HEK293 (cell line): ENCODE data around the gene FAAP100.

Source experiments
- CTCF ChIA-PET: fragments of 350-600 bp; formaldehyde crosslinking; extraction: SDS; loops from one replicate; lab custom pipeline; 2021; ENCODE audit warnings: antibody characterized with exemption; lab: Yijun Ruan, JAX
- POLR2A ChIA-PET: fragments of 300-600 bp; formaldehyde crosslinking; extraction: SDS; loops from one replicate; lab custom pipeline; 2020; ENCODE audit warnings: antibody characterized with exemption, inconsistent platforms; lab: Yijun Ruan, JAX
- H3K27ac ChIP-seq: fragments of 200-500 bp; sonication (Bioruptor generic); 2 replicates; pipeline ENCODE4 v1.5.1; 2014; ENCODE audit warnings: low read depth, low read length, control low read depth, inconsistent platforms; ENCODE audit errors: extremely low read depth
- H3K36me3 ChIP-seq, 2 experiments: fragments of 200-500 bp in 1 of 2; sonication (Bioruptor generic) in 1 of 2; 1 replicate in 1 of 2; 2 replicates in 1 of 2; pipeline ENCODE4 v1.5.1; 2014 to 2017; ENCODE audit warnings: inconsistent platforms in 2 of 2, low read length in 2 of 2; ENCODE audit not compliant: control insufficient read depth in 2 of 2, insufficient read depth in 1 of 2
- H3K4me1 ChIP-seq: fragments of 200-500 bp; sonication (Bioruptor generic); 2 replicates; pipeline ENCODE4 v1.5.1; 2014; ENCODE audit warnings: mild to moderate bottlenecking, low read length, inconsistent platforms; ENCODE audit not compliant: control insufficient read depth, insufficient read depth
- H3K4me3 ChIP-seq: 2 replicates; pipeline ENCODE4 v1.5.1; 2011; ENCODE audit warnings: low read depth, mild to moderate bottlenecking, control low read depth, low read length, moderate library complexity
- H3K9me3 ChIP-seq: fragments of 200-500 bp; sonication (Bioruptor generic); 2 replicates; pipeline ENCODE4 v1.5.1; 2014; ENCODE audit warnings: low read depth, low read length, inconsistent platforms; ENCODE audit not compliant: control insufficient read depth, insufficient read depth
- KLF7 ChIP-seq: fragments of 450-650 bp; formaldehyde crosslinking; IDR thresholded peaks from 2 replicates; pipeline ENCODE4 v1.5.1; 2016; ENCODE audit warnings: missing biosample characterization, missing genetic modification characterization, borderline replicate concordance
- TCF7L2 ChIP-seq: IDR thresholded peaks from 2 replicates; pipeline ENCODE4 v1.6.1; 2011; ENCODE audit warnings: low read depth, mild to moderate bottlenecking, inconsistent platforms, low read length, moderate library complexity, borderline replicate concordance
- ZBTB1 ChIP-seq: fragments of 450-650 bp; formaldehyde crosslinking; IDR thresholded peaks from 2 replicates; pipeline ENCODE4 v1.5.1; 2016; ENCODE audit warnings: missing biosample characterization, missing genetic modification characterization
- ZBTB17 ChIP-seq: fragments of 450-650 bp; formaldehyde crosslinking; IDR thresholded peaks from 2 replicates; pipeline ENCODE4 v1.5.1; 2016; ENCODE audit warnings: missing biosample characterization, missing genetic modification characterization
- ZBTB48 ChIP-seq: fragments of 450-650 bp; formaldehyde crosslinking; IDR thresholded peaks from 2 replicates; pipeline ENCODE4 v1.5.1; 2016; ENCODE audit warnings: missing biosample characterization, missing genetic modification characterization
- ZNF202 ChIP-seq: fragments of 450-650 bp; formaldehyde crosslinking; IDR thresholded peaks from 2 replicates; pipeline ENCODE4 v1.5.1; 2016; ENCODE audit warnings: missing biosample characterization, missing genetic modification characterization, borderline replicate concordance
- ZNF23 ChIP-seq: fragments of 450-650 bp; formaldehyde crosslinking; IDR thresholded peaks from 2 replicates; pipeline ENCODE4 v1.5.1; 2016; ENCODE audit warnings: missing biosample characterization, missing genetic modification characterization, borderline replicate concordance
- ZNF302 ChIP-seq: fragments of 450-650 bp; formaldehyde crosslinking; IDR thresholded peaks from 2 replicates; pipeline ENCODE4 v1.5.1; 2016; ENCODE audit warnings: missing biosample characterization, missing genetic modification characterization, low read depth
- ZNF354C ChIP-seq: fragments of 450-650 bp; formaldehyde crosslinking; IDR thresholded peaks from 2 replicates; pipeline ENCODE4 v1.5.1; 2016; ENCODE audit warnings: missing biosample characterization, missing genetic modification characterization, low read depth, borderline replicate concordance
- ZNF391 ChIP-seq: fragments of 450-650 bp; formaldehyde crosslinking; IDR thresholded peaks from 2 replicates; pipeline ENCODE4 v1.5.1; 2016; ENCODE audit warnings: low read depth, missing biosample characterization, missing genetic modification characterization, borderline replicate concordance
- ZNF394 ChIP-seq: fragments of 450-650 bp; formaldehyde crosslinking; IDR thresholded peaks from 2 replicates; pipeline ENCODE4 v1.5.1; 2016; ENCODE audit warnings: missing biosample characterization, missing genetic modification characterization, mild to moderate bottlenecking, moderate library complexity, borderline replicate concordance
- ZNF510 ChIP-seq: fragments of 450-650 bp; formaldehyde crosslinking; IDR thresholded peaks from 2 replicates; pipeline ENCODE4 v1.5.1; 2018; ENCODE audit warnings: mild to moderate bottlenecking, missing genetic modification characterization, missing biosample characterization; ENCODE audit not compliant: insufficient replicate concordance
- ZNF585B ChIP-seq: fragments of 450-650 bp; formaldehyde crosslinking; IDR thresholded peaks from 2 replicates; pipeline ENCODE4 v1.5.1; 2016; ENCODE audit warnings: missing biosample characterization, missing genetic modification characterization
- ZNF629 ChIP-seq: fragments of 450-650 bp; formaldehyde crosslinking; IDR thresholded peaks from 2 replicates; pipeline ENCODE4 v1.5.1; 2017; ENCODE audit warnings: missing biosample characterization, missing genetic modification characterization
- ZNF670 ChIP-seq: fragments of 450-650 bp; formaldehyde crosslinking; IDR thresholded peaks from 2 replicates; pipeline ENCODE4 v1.5.1; 2016; ENCODE audit warnings: missing biosample characterization, missing genetic modification characterization, low read depth
- TF ChIP-seq, protein P1 (sequence below): fragments of 450-650 bp; formaldehyde crosslinking; IDR thresholded peaks from 2 replicates; pipeline ENCODE4 v1.5.1; 2016; ENCODE audit warnings: missing biosample characterization, missing genetic modification characterization, borderline replicate concordance
- TF ChIP-seq, protein P2 (sequence below): fragments of 450-650 bp; formaldehyde crosslinking; IDR thresholded peaks from 2 replicates; pipeline ENCODE4 v1.5.1; 2017; ENCODE audit warnings: missing biosample characterization, missing genetic modification characterization
- TF ChIP-seq, protein P3 (sequence below): fragments of 450-650 bp; formaldehyde crosslinking; IDR thresholded peaks from 2 replicates; pipeline ENCODE4 v1.5.1; 2017; ENCODE audit warnings: missing biosample characterization, missing genetic modification characterization
- TF ChIP-seq, protein P4 (sequence below): fragments of 450-650 bp; formaldehyde crosslinking; conservative IDR thresholded peaks from 2 replicates; pipeline ENCODE4 v1.5.1; 2016; ENCODE audit warnings: low read depth, missing biosample characterization, missing genetic modification characterization
- TF ChIP-seq, protein P5 (sequence below): fragments of 450-650 bp; formaldehyde crosslinking; optimal IDR thresholded peaks from 2 replicates; pipeline ENCODE3; 2016; ENCODE audit warnings: missing biosample characterization, mild to moderate bottlenecking, missing genetic modification characterization

The FAAP100 gene

DNA sequence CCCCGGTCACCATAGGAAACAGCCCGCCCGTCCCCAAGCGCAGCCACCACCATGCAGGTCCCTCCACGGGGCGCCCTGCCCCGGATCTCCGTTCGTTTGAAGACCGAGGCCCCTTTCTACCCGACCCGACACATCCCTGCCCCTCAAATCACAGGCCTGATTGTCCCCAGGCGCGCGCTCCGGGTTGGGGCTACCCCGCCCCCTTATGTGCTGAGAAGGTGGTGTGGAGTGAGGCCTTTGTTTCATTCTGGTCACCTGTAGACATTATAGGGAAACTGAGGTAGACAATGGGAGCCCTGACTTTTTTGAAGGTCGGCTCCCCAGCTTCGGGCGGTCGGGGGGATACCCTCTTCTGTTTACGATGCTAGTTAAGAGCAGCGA is 38.8 kb downstream of the FAAP100 start (continued):
- no peak for TF ChIP-seq ZBTB1 (tag by site-specific recombination)
- TF ChIP-seq ZBTB17 (tag by site-specific recombination) = no peak
- TF ChIP-seq ZNF394 = no peak
- no peak for TF ChIP-seq TCF7L2
- 0 out of 2 replicates have a peak, but pooled peaks have one; percentile 95 for TF ChIP-seq ZBTB48 (tag by site-specific recombination)
- TF ChIP-seq ZNF302 = no peak
- TF ChIP-seq, protein P1, sequence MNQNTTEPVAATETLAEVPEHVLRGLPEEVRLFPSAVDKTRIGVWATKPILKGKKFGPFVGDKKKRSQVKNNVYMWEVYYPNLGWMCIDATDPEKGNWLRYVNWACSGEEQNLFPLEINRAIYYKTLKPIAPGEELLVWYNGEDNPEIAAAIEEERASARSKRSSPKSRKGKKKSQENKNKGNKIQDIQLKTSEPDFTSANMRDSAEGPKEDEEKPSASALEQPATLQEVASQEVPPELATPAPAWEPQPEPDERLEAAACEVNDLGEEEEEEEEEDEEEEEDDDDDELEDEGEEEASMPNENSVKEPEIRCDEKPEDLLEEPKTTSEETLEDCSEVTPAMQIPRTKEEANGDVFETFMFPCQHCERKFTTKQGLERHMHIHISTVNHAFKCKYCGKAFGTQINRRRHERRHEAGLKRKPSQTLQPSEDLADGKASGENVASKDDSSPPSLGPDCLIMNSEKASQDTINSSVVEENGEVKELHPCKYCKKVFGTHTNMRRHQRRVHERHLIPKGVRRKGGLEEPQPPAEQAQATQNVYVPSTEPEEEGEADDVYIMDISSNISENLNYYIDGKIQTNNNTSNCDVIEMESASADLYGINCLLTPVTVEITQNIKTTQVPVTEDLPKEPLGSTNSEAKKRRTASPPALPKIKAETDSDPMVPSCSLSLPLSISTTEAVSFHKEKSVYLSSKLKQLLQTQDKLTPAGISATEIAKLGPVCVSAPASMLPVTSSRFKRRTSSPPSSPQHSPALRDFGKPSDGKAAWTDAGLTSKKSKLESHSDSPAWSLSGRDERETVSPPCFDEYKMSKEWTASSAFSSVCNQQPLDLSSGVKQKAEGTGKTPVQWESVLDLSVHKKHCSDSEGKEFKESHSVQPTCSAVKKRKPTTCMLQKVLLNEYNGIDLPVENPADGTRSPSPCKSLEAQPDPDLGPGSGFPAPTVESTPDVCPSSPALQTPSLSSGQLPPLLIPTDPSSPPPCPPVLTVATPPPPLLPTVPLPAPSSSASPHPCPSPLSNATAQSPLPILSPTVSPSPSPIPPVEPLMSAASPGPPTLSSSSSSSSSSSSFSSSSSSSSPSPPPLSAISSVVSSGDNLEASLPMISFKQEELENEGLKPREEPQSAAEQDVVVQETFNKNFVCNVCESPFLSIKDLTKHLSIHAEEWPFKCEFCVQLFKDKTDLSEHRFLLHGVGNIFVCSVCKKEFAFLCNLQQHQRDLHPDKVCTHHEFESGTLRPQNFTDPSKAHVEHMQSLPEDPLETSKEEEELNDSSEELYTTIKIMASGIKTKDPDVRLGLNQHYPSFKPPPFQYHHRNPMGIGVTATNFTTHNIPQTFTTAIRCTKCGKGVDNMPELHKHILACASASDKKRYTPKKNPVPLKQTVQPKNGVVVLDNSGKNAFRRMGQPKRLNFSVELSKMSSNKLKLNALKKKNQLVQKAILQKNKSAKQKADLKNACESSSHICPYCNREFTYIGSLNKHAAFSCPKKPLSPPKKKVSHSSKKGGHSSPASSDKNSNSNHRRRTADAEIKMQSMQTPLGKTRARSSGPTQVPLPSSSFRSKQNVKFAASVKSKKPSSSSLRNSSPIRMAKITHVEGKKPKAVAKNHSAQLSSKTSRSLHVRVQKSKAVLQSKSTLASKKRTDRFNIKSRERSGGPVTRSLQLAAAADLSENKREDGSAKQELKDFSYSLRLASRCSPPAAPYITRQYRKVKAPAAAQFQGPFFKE (tag by site-specific recombination) = no peak
- no peak for TF ChIP-seq ZNF585B (tag by site-specific recombination)
- TF ChIP-seq ZNF202 = no peak
- TF ChIP-seq, protein P2, sequence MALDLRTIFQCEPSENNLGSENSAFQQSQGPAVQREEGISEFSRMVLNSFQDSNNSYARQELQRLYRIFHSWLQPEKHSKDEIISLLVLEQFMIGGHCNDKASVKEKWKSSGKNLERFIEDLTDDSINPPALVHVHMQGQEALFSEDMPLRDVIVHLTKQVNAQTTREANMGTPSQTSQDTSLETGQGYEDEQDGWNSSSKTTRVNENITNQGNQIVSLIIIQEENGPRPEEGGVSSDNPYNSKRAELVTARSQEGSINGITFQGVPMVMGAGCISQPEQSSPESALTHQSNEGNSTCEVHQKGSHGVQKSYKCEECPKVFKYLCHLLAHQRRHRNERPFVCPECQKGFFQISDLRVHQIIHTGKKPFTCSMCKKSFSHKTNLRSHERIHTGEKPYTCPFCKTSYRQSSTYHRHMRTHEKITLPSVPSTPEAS (tag by site-specific recombination) = no peak
- no peak for TF ChIP-seq ZNF354C (tag by site-specific recombination)
- TF ChIP-seq ZNF391 (tag by site-specific recombination) = no peak

DNA sequence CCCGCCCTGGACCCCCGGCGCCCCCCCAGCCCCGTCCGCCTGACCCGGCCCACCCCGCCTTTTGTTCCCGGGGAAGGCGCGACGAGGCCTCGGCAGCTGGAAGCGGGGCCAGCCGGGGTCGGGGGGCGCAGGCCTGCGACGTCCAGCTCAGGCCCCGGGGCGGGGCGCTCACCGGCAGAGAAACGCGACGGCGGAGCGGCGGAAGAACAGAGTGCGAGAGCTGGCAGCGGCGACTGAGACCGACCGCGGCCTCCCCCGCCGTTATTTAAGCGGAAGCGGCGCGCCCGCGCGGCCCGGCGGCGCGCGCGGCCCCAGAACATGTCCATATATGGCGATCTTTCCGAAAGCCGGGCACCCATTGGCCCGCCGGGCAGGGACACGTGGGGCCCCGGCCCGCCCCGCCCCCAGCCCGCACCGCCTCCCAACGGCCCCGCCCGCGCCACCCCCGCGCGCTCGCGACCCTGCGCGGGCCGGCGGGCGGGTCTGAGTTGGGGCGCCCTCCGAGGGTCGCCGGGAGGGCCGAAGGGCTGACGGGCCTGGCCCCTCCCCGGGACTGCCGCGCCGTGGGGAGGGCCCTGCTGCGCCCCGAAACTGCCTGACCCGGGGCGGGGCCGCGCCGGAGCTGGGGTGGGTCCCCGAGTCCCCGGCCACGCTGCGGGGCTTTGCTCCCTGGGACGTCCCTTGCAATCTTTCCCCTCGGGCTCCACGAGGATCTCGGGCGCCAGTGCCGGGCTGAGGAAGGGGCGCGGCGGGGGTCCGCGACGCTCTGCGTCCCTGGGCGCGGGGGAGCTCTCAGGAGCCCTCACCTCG is 39.4 kb downstream of the FAAP100 start, which contains the start of gene ACTG1:
Gene ACTG1, minus strand, starts transcription at position 238 of the 810 bp plus-strand sequence. CDS start 445 bp downstream, outside the sequence.
- H3K27ac ChIP-seq = peak within 1 kb of the TSS; percentile 100
- H3K9me3 ChIP-seq = no peaks in the 10 kb centered on the region
- peak within 1 kb of the TSS; percentile 92 for H3K4me3 ChIP-seq
- POLR2A ChIA-PET = interaction anchor here (0.6 to 9.9 kb wide), 29 partner anchors 9 to 355 kb away, joined by 3 to 85 read pairs (median 4); partner anchors contain the start of genes ARL16, BAHCC1, CCDC137 and CEP131
- CTCF ChIA-PET = interaction anchor here (1.1 kb wide), 1 partner anchor 89 kb away, joined by 4 read pairs; no protein-coding TSS in a partner anchor
- H3K4me1 ChIP-seq = peaks cover 17% of the 10 kb centered on the region
- peaks cover 18 to 40% of the 10 kb centered on the region in 2 experiments for H3K36me3 ChIP-seq
- TF ChIP-seq ZNF670 (no peak), ZNF23 (no peak), KLF7 (0 out of 2 replicates have a peak, but pooled peaks have one; percentile 12), ZNF510 (tag by site-specific recombination) (no peak), ZNF629 (tag by site-specific recombination) (no peak)
- TF ChIP-seq, protein P3, sequence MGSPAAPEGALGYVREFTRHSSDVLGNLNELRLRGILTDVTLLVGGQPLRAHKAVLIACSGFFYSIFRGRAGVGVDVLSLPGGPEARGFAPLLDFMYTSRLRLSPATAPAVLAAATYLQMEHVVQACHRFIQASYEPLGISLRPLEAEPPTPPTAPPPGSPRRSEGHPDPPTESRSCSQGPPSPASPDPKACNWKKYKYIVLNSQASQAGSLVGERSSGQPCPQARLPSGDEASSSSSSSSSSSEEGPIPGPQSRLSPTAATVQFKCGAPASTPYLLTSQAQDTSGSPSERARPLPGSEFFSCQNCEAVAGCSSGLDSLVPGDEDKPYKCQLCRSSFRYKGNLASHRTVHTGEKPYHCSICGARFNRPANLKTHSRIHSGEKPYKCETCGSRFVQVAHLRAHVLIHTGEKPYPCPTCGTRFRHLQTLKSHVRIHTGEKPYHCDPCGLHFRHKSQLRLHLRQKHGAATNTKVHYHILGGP (tag by site-specific recombination) = no peak
- TF ChIP-seq, protein P4, sequence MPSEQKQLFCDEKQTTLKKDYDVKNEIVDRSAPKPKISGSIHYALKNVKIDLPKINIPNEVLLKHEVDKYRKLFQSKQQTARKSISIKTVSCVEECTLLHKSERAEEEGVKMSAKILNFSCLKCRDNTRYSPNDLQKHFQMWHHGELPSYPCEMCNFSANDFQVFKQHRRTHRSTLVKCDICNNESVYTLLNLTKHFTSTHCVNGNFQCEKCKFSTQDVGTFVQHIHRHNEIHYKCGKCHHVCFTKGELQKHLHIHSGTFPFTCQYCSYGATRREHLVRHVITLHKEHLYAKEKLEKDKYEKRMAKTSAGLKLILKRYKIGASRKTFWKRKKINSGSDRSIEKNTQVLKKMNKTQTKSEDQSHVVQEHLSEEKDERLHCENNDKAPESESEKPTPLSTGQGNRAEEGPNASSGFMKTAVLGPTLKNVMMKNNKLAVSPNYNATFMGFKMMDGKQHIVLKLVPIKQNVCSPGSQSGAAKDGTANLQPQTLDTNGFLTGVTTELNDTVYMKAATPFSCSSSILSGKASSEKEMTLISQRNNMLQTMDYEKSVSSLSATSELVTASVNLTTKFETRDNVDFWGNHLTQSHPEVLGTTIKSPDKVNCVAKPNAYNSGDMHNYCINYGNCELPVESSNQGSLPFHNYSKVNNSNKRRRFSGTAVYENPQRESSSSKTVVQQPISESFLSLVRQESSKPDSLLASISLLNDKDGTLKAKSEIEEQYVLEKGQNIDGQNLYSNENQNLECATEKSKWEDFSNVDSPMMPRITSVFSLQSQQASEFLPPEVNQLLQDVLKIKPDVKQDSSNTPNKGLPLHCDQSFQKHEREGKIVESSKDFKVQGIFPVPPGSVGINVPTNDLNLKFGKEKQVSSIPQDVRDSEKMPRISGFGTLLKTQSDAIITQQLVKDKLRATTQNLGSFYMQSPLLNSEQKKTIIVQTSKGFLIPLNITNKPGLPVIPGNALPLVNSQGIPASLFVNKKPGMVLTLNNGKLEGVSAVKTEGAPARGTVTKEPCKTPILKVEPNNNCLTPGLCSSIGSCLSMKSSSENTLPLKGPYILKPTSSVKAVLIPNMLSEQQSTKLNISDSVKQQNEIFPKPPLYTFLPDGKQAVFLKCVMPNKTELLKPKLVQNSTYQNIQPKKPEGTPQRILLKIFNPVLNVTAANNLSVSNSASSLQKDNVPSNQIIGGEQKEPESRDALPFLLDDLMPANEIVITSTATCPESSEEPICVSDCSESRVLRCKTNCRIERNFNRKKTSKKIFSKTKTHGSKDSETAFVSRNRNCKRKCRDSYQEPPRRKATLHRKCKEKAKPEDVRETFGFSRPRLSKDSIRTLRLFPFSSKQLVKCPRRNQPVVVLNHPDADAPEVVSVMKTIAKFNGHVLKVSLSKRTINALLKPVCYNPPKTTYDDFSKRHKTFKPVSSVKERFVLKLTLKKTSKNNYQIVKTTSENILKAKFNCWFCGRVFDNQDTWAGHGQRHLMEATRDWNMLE (tag by site-specific recombination) = no peak
- TF ChIP-seq, protein P5, sequence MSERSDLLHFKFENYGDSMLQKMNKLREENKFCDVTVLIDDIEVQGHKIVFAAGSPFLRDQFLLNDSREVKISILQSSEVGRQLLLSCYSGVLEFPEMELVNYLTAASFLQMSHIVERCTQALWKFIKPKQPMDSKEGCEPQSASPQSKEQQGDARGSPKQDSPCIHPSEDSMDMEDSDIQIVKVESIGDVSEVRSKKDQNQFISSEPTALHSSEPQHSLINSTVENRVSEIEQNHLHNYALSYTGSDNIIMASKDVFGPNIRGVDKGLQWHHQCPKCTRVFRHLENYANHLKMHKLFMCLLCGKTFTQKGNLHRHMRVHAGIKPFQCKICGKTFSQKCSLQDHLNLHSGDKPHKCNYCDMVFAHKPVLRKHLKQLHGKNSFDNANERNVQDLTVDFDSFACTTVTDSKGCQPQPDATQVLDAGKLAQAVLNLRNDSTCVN (tag by site-specific recombination) = peak; percentile 71
